K562 (cell line): ENCODE measurements around the gene DOCK4. TPM values are rescaled to one million over a fixed set of nuclear protein-coding genes. Genes with fewer than 3 reads are reported as not detected.

Experiments
- ARID2 ChIP-seq: fragments of 450-650 bp; IDR thresholded peaks from 2 replicates; pipeline ENCODE4 v1.6.1; 2017; ENCODE audit warnings: antibody characterized with exemption, mild to moderate bottlenecking
- ATF3 ChIP-seq, 2 experiments: fragments of 450-650 bp in 1 of 2; sonication (generic) in 1 of 2; formaldehyde crosslinking in 1 of 2; IDR thresholded peaks in 1 of 2; conservative IDR thresholded peaks in 1 of 2; 2 replicates each; pipeline versions ENCODE4 v1.6.1 to v1.8.1; 2016 to 2023; ENCODE audit warnings: mild to moderate bottlenecking in 2 of 2, moderate library complexity in 2 of 2, inconsistent platforms in 1 of 2, missing genetic modification reagents in 1 of 2
- BMI1 ChIP-seq: fragments of 150-350 bp; IDR thresholded peaks from 2 replicates; pipeline ENCODE4 v1.6.1; 2014; ENCODE audit warnings: low read length
- CLOCK ChIP-seq: fragments of 250-450 bp; sonication (Bioruptor Pico); IDR thresholded peaks from 2 replicates; pipeline ENCODE4 v1.4.0; 2020; ENCODE audit warnings: mild to moderate bottlenecking, moderate library complexity, borderline replicate concordance
- ILF3 ChIP-seq: fragments of 450-650 bp; IDR thresholded peaks from 2 replicates; pipeline ENCODE4 v1.6.1; 2018; ENCODE audit warnings: antibody characterized with exemption, mild to moderate bottlenecking, moderate library complexity, borderline replicate concordance
- POLR2H ChIP-seq: IDR thresholded peaks from 2 replicates; pipeline ENCODE4 v1.6.1; 2016; ENCODE audit warnings: missing genetic modification characterization, low read depth, mild to moderate bottlenecking, control low read depth, missing compliant biosample characterization, moderate library complexity
- REST ChIP-seq, 2 experiments: fragments of 450-650 bp; formaldehyde crosslinking in 1 of 2; IDR thresholded peaks; 2 replicates each; pipeline versions ENCODE4 v1.4.0 to v1.6.1; 2014 to 2020; ENCODE audit warnings: mild to moderate bottlenecking in 2 of 2, borderline replicate concordance in 1 of 2, low read depth in 1 of 2
- TAF7 ChIP-seq: fragments of 450-650 bp; IDR thresholded peaks from 2 replicates; pipeline ENCODE4 v1.6.1; 2016; ENCODE audit warnings: missing genetic modification characterization, missing compliant biosample characterization
- TCFL5 ChIP-seq: fragments of 250-450 bp; sonication (Bioruptor Pico); conservative IDR thresholded peaks from 2 replicates; pipeline ENCODE4 v1.6.1; 2021; ENCODE audit warnings: mild to moderate bottlenecking, moderate library complexity, matching md5 sums
- XRCC3 ChIP-seq: fragments of 450-650 bp; IDR thresholded peaks from 2 replicates; pipeline ENCODE4 v1.6.1; 2017; ENCODE audit warnings: mild to moderate bottlenecking, moderate library complexity
- ZC3H4 ChIP-seq: sonication (generic); formaldehyde crosslinking; IDR thresholded peaks from 2 replicates; pipeline ENCODE4 v1.9.0; 2021; ENCODE audit warnings: missing genetic modification reagents, borderline replicate concordance
- ZKSCAN3 ChIP-seq: fragments of 250-450 bp; sonication (Bioruptor Pico); IDR thresholded peaks from 2 replicates; pipeline ENCODE4 v1.4.0; 2020
- ZNF24 ChIP-seq: fragments of 450-650 bp; IDR thresholded peaks from 2 replicates; pipeline ENCODE4 v1.6.1; 2016
- ZNF384 ChIP-seq: IDR thresholded peaks from 2 replicates; pipeline ENCODE4 v1.6.1; 2012; ENCODE audit warnings: low read depth, low read length, improper control_type of control experiment
- polyA plus RNA-seq, 8 experiments: library from polyadenylated mRNA; depleted of rRNA in 4 of 8; stranded (reverse) in 5 of 8; unstranded in 3 of 8; fragments of >200 nt; fragmentation: Nextera tagmentation in 2 of 8; fragmentation: Illumina TruSeq in 1 of 8; extraction: Ambion mirVana in 2 of 8; extraction: Trizol in 1 of 8; gene quantifications; 2 replicates each; pipeline versions ENCODE4 v1.2.1 to v1.2.3, GENCODE V29; 2011 to 2014; ENCODE audit warnings: inconsistent platforms in 1 of 8, missing spikeins in 1 of 8
- total RNA-seq, 7 experiments: library from RNA; depleted of rRNA in 6 of 7; stranded (reverse); fragments of >200 nt in 6 of 7; fragmentation: Illumina TruSeq in 2 of 7; extraction: Trizol in 2 of 7; gene quantifications; 2 replicates each; pipeline versions ENCODE4 v1.2.1 to v1.2.3, GENCODE V29; 2011 to 2021; ENCODE audit warnings: low replicate concordance in 1 of 7
- TF ChIP-seq, protein P1 (sequence below): fragments of 250-450 bp; sonication (Bioruptor Pico); IDR thresholded peaks from 2 replicates; pipeline ENCODE4 v1.8.0; 2021; ENCODE audit warnings: moderate library complexity, mild to moderate bottlenecking, inconsistent platforms

Gene DOCK4
- total and polyA plus RNA-seq, 9 of the 15 experiments (the other 6 are each of a cell fraction or from before 2014, with no cell fraction given) = 0.42 to 5.7 (median 2.3) TPM

DNA sequence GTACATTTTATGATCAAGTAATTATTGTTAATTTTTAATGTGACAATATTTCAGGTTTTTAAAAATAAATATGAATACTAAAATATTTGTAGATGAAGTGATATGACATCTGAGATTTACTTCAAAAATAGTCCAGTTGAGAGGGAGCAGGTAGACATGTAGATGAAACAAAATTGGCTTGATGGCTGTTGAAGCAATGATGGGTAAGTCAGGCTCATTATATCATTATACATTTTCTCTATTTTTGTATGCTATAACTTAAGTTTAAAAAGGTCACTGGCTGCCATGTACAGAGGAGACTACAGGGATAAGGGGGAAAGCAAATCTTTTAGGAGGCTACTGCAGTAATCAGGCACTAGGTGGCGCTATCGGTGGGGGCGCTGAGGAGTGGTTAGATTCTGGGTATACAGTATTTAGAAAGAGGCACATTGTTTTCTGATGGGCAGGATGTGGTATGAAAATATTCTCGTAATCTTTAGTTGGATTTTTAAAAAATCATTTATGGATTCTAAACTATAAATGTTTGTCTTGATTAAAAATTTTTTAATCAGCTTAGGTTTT is 454.1 kb downstream of the DOCK4 start (continued):
- TF ChIP-seq TAF7 (tag) (no peak), ILF3 (0 out of 2 replicates have a peak, but pooled peaks have one; percentile 40), ZNF384 (0 out of 2 replicates have a peak, but pooled peaks have one; percentile 13), TCFL5 (CRISPR knock-in tag) (no peak), REST (IDR thresholded peaks at IDR 0.05; ENCODE audit: borderline replicate concordance) (peak; percentile 69; the same call in 1 of the 2 replicates), REST (CRISPR knock-in tag; IDR thresholded peaks at IDR 0.05; ENCODE audit: low read depth) (no peak), BMI1 (no peak), ZC3H4 (CRISPR knock-in tag) (no peak), ATF3 (IDR thresholded peaks at IDR 0.05) (no peak), ATF3 (CRISPR knock-in tag; conservative IDR thresholded peaks at IDR 0.05) (peak; percentile 44; the same call in 1 of the 2 replicates), ZNF24 (no peak), POLR2H (tag) (no peak), XRCC3 (peak; percentile 69; the same call in 1 of the 2 replicates), CLOCK (CRISPR knock-in tag) (no peak), ARID2 (no peak), ZKSCAN3 (CRISPR knock-in tag) (no peak)
- TF ChIP-seq, protein P1, sequence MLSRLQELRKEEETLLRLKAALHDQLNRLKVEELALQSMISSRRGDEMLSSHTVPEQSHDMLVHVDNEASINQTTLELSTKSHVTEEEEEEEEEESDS = no peak
